GM12892 (cell line): Measurements from ENCODE around the gene PRPF19.

Experiments
- POLR2A ChIP-seq: IDR thresholded peaks from 2 replicates; pipeline ENCODE4 v1.6.1; 2011; ENCODE audit warnings: low read depth, low read length, control low read depth
- TAF1 ChIP-seq: IDR thresholded peaks from 2 replicates; pipeline ENCODE4 v1.6.1; 2011; ENCODE audit warnings: low read depth, mild to moderate bottlenecking, control low read depth, low read length, borderline replicate concordance

DNA sequence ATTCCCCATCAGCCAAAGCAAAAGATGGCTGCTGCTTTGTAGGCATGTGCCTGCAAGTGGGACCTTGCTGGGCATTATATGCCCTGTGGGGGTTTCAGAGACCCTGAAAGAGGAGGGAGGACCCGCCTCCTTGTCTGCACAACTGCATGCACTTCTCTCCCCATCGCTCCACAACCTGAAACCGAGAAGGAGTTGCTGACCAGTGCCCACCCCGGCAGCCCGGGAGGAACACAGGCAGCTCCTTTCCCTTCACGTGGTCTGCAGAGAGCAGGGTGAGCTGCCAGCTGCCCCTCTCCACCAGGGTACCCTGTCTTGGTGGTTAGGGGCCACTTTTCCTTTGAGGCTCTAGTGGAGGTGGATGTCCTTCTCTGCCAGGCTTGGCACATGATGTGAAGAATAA lies 16.5 kb upstream of the PRPF19 start:
- TF ChIP-seq TAF1 = no peak
- TF ChIP-seq POLR2A = no peak
